Nephron progenitor cell (in vitro differentiated cells): ENCODE measurements around the gene ELF1.
"Not testable (repeated sequence)": the region's sequence is repeated elsewhere in the genome, so short reads cannot be mapped to it uniquely, and the experiment has no call there.

Experiments used
- DNase-seq: peaks from one replicate; pipeline ENCODE4 v3.0.0; 2021
- H3K27ac Mint-ChIP-seq: 2 replicates; pipeline ENCODE4 v1.8.0; 2021; ENCODE audit warnings: mild to moderate bottlenecking, moderate library complexity, mixed read lengths
- H3K27me3 Mint-ChIP-seq: 2 replicates; pipeline ENCODE4 v1.8.0; 2021; ENCODE audit warnings: mild to moderate bottlenecking, low read depth, mixed read lengths; ENCODE audit not compliant: poor library complexity
- H3K36me3 Mint-ChIP-seq: 2 replicates; pipeline ENCODE4 v1.8.0; 2021; ENCODE audit warnings: low read depth, mixed read lengths
- H3K4me1 Mint-ChIP-seq: 2 replicates; pipeline ENCODE4 v1.8.0; 2021; ENCODE audit warnings: mixed read lengths
- H3K4me3 Mint-ChIP-seq: 2 replicates; pipeline ENCODE4 v1.8.0; 2021; ENCODE audit warnings: mild to moderate bottlenecking, moderate library complexity, mixed read lengths
- H3K9me3 Mint-ChIP-seq: 2 replicates; pipeline ENCODE4 v1.8.0; 2021; ENCODE audit warnings: mild to moderate bottlenecking, moderate library complexity, mixed read lengths
- CTCF ChIP-seq: fragments of 200-600 bp; sonication (generic); IDR thresholded peaks from 2 replicates; pipeline ENCODE4 v1.5.0; 2021; ENCODE audit warnings: antibody characterized with exemption

The ELF1 gene

GRCh38 chr13:40911341-40911740 lies 107.8 kb downstream of the ELF1 start:
- no peak for TF ChIP-seq CTCF
- Mint-ChIP-seq H3K4me1 (no peaks in the 10 kb centered on the region), H3K27ac (no peak overlapping the region), H3K4me3 (no peak overlapping the region), H3K27me3 (no peaks in the 10 kb centered on the region), H3K9me3 (no peaks in the 10 kb centered on the region), H3K36me3 (no peaks in the 10 kb centered on the region)
- DNase-seq: no peak

GRCh38 chr13:40910324-40911050 lies 108.6 kb downstream of the ELF1 start:
- DNase-seq: no peak
- no peaks in the 10 kb centered on the region for H3K4me1 Mint-ChIP-seq
- no peak overlapping the region for H3K4me3 Mint-ChIP-seq
- no peaks in the 10 kb centered on the region for H3K9me3 Mint-ChIP-seq
- TF ChIP-seq CTCF: no peak
- no peaks in the 10 kb centered on the region for H3K27me3 Mint-ChIP-seq
- no peak overlapping the region for H3K27ac Mint-ChIP-seq
- H3K36me3 Mint-ChIP-seq: no peaks in the 10 kb centered on the region

- H3K27me3 Mint-ChIP-seq, H3K27ac Mint-ChIP-seq, H3K9me3 Mint-ChIP-seq, H3K4me1 Mint-ChIP-seq, DNase-seq, H3K36me3 Mint-ChIP-seq, H3K4me3 Mint-ChIP-seq: not testable (repeated sequence)
Observed at GRCh38 chr13:40909541-40910200, 109.4 kb downstream of the ELF1 start.

- no peaks in the 10 kb centered on the region for H3K36me3 Mint-ChIP-seq
- H3K27ac Mint-ChIP-seq: no peak overlapping the region
- TF ChIP-seq CTCF: no peak
- no peaks in the 10 kb centered on the region for H3K4me1 Mint-ChIP-seq
- peaks cover under 1% of the 10 kb centered on the region for H3K9me3 Mint-ChIP-seq
- no peak for DNase-seq
- no peak overlapping the region for H3K4me3 Mint-ChIP-seq
- no peaks in the 10 kb centered on the region for H3K27me3 Mint-ChIP-seq
Observed at GRCh38 chr13:40908546-40908945, 110.6 kb downstream of the ELF1 start.

DNA sequence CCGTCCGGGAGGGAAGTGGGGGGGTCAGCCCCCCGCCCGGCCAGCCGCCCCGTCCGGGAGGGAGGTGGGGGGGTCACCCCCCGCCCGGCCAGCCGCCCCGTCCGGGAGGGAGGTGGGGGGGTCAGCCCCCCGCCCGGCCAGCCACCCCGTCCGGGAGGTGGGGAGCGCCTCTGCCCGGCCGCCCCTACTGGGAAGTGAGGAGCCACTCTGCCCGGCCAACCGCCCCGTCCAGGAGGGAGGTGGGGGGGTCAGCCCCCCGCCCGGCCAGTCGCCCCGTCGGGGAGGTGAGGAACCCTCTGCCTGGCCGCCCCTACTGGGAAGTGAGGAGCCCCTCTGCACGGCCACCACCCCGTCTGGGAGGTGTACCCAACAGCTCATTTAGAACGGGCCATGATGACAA lies 118.1 kb downstream of the ELF1 start:
- not testable (repeated sequence) for H3K4me1 Mint-ChIP-seq, DNase-seq

DNA sequence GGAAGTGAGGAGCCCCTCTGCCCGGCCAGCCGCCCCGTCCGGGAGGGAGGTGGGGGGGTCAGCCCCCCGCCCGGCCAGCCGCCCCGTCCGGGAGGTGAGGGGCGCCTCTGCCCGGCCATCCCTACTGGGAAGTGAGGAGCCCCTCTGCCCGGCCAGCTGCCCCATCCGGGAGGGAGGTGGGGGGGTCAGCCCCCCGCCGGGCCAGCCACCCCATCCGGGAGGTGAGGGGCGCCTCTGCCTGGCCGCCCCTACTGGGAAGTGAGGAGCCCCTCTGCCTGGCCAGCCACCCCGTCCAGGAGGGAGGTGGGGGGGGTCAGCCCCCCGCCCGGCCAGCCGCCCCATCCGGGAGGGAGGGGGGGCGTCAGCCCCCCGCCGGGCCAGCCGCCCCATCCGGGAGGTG lies 118.5 kb downstream of the ELF1 start:
- not testable (repeated sequence) for H3K4me1 Mint-ChIP-seq, H3K4me3 Mint-ChIP-seq, H3K27me3 Mint-ChIP-seq, H3K27ac Mint-ChIP-seq, DNase-seq, H3K36me3 Mint-ChIP-seq
- H3K9me3 Mint-ChIP-seq: peaks cover 22% of the 10 kb centered on the region

More for the DNA sequence above, 118.1 kb downstream of the ELF1 start:
- H3K27ac Mint-ChIP-seq, H3K36me3 Mint-ChIP-seq, H3K4me3 Mint-ChIP-seq, H3K27me3 Mint-ChIP-seq: not testable (repeated sequence)
- H3K9me3 Mint-ChIP-seq: peaks cover 22% of the 10 kb centered on the region

DNA sequence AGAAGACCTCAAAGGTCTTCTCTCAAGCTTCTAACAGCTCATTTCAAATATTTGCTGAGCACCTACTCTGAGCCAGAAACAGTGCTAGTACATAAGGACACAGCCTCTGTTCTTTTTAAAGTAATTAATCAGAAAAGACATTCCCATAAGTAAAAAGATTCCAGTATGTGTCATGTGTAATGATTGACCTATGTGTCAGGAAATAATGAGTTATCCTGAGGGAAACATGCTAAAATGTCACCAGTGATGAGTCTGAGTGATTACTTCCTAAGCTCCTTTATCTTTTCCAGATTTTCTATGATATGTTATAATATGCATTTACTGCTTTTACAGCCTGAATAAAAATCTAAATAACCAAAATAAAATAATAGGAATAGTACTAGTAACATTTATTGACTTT lies 122.1 kb downstream of the ELF1 start:
- Mint-ChIP-seq H3K9me3 (peaks cover 16% of the 10 kb centered on the region), H3K27me3 (no peaks in the 10 kb centered on the region)

More for the DNA sequence above, 122.1 kb downstream of the ELF1 start:
- H3K4me1 Mint-ChIP-seq: no peaks in the 10 kb centered on the region
- no peaks in the 10 kb centered on the region for H3K36me3 Mint-ChIP-seq
- H3K27ac Mint-ChIP-seq: no peak overlapping the region
- DNase-seq: no peak
- no peak overlapping the region for H3K4me3 Mint-ChIP-seq
- no peak for TF ChIP-seq CTCF
